ENCODE measurements around the gene CORO2A. TPM values are rescaled to one million over a fixed set of nuclear protein-coding genes. Genes with fewer than 3 reads are reported as not detected.

Gene CORO2A
- total and polyA plus RNA-seq, 2 of the 4 experiments (the other 2 are of a cell fraction), result 1.9 to 2.2 TPM

- Histone ChIP-seq H2AFZ (replicated peaks; ENCODE audit: low read length, poor library complexity) (no peak overlapping the region), H3K23ac (ENCODE audit: low read depth, low read length) (no peak overlapping the region), H3K79me1 (ENCODE audit: low read depth in 1 of 2, low read length in 2 of 2) (no peaks in the 10 kb centered on the region), H3K4me1 (ENCODE audit: control insufficient read depth, insufficient read depth, low read length) (no peaks in the 10 kb centered on the region), H2BK5ac (ENCODE audit: low read depth, low read length, poor library complexity, severe bottlenecking) (no peak overlapping the region), H3K9me1 (ENCODE audit: insufficient read depth, low read length) (0 out of 2 replicates have a peak, but pooled peaks cover 5% of the 10 kb centered on the region), H4K91ac (ENCODE audit: insufficient read depth, low read depth, low read length) (no peak overlapping the region), H3K56ac (ENCODE audit: extremely low read depth, insufficient read depth, low read length) (no peak overlapping the region), H4K8ac (ENCODE audit: low read depth in 2 of 2, low read length in 2 of 2) (no peak overlapping the region), H4K5ac (ENCODE audit: low read depth, low read length) (no peak overlapping the region), H2BK15ac (ENCODE audit: low read depth, low read length) (no peak overlapping the region), H3K27me3 (ENCODE audit: control insufficient read depth, insufficient read depth, low read length) (peaks cover 1% of the 10 kb centered on the region), H3K9me3 (ENCODE audit: control insufficient read depth, insufficient read depth, low read length) (no peaks in the 10 kb centered on the region), H2BK120ac (ENCODE audit: low read depth, low read length) (no peak overlapping the region), H2BK20ac (ENCODE audit: low read depth, low read length) (no peak overlapping the region), H2AK5ac (ENCODE audit: low read depth, low read length) (no peak overlapping the region), H3K4me3 (ENCODE audit: insufficient read depth, low read depth, low read length) (no peak overlapping the region), H3K4me2 (ENCODE audit: low read depth, low read length) (no peak overlapping the region), H3K27ac (ENCODE audit: insufficient read depth, low read length) (no peak overlapping the region), H2AK9ac (replicated peaks; ENCODE audit: low read depth, low read length, poor library complexity) (no peak overlapping the region), H3K14ac (replicated peaks; ENCODE audit: low read depth, low read length) (no peak overlapping the region), H3K9ac (ENCODE audit: low read depth, low read length) (no peak overlapping the region), H3K36me3 (ENCODE audit: control insufficient read depth, insufficient read depth, low read length) (no peaks in the 10 kb centered on the region), H4K20me1 (ENCODE audit: insufficient read depth, low read length) (no peaks in the 10 kb centered on the region), H3K18ac (ENCODE audit: low read depth, low read length) (no peak overlapping the region), H3K4ac (ENCODE audit: low read depth, low read length) (no peak overlapping the region)
- in situ Hi-C loops (cut with MboI; ENCODE audit: low sequenced_read_pairs), result no loop called here
- ATAC-seq (ENCODE audit: low read depth) (no peak), DNase-seq (no peak)
- POLR2A ChIA-PET (ENCODE audit: unreplicated experiment), result no interaction called here
- WGBS, 2 experiments (ENCODE audit: extremely low coverage in 2 of 2, insufficient read length in 1 of 2), result 86% methylated on average over 2 of the region's 5 CpGs; no CpG with 5 or more reads in 1 of the 2 experiments
- dilution Hi-C loops (cut with HindIII; ENCODE audit: low sequenced_read_pairs, unreplicated experiment), result no loop called here
- CTCF ChIA-PET, result no interaction called here
- intact Hi-C loops (cut with micrococcal nuclease), result no loop called here
- no TSS peak for BruUV-seq (replicated peaks)
- TF ChIP-seq RFX5 (IDR thresholded peaks at IDR 0.05; ENCODE audit: low read depth, low read length) (no peak), CTCF (conservative IDR thresholded peaks at IDR 0.05; ENCODE audit: low read depth, low read length) (no peak), MAZ (IDR thresholded peaks at IDR 0.05; ENCODE audit: borderline replicate concordance, low read depth, low read length) (no peak), SMC3 (IDR thresholded peaks at IDR 0.05; ENCODE audit: low read depth, low read length) (no peak), USF2 (IDR thresholded peaks at IDR 0.05; ENCODE audit: low read depth, low read length) (no peak), POLR2A (IDR thresholded peaks at IDR 0.05; ENCODE audit: low read depth, low read length) (no peak), MAFK (IDR thresholded peaks at IDR 0.05; ENCODE audit: low read depth, low read length) (no peak)
- TF ChIP-seq, protein P1, sequence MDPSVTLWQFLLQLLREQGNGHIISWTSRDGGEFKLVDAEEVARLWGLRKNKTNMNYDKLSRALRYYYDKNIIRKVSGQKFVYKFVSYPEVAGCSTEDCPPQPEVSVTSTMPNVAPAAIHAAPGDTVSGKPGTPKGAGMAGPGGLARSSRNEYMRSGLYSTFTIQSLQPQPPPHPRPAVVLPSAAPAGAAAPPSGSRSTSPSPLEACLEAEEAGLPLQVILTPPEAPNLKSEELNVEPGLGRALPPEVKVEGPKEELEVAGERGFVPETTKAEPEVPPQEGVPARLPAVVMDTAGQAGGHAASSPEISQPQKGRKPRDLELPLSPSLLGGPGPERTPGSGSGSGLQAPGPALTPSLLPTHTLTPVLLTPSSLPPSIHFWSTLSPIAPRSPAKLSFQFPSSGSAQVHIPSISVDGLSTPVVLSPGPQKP (IDR thresholded peaks at IDR 0.05; ENCODE audit: borderline replicate concordance, low read depth, low read length), result no peak
These were observed 10.7 kb downstream of the CORO2A start for GRCh38 chr9:98181746-98182068.

All from IMR-90 (cell line).